ENCODE measurements around the gene FOSL1. TPM values are rescaled to one million over a fixed set of nuclear protein-coding genes. Genes with fewer than 3 reads are reported as not detected.

Gene FOSL1
- polyA plus RNA-seq, 12 donors, result 0.15 to 1.0 (median 0.24) TPM; not detected in 3

GRCh38 chr11:65863889-65864705 is 36.1 kb downstream of the FOSL1 start:
- DNase-seq, result no peak

DNA sequence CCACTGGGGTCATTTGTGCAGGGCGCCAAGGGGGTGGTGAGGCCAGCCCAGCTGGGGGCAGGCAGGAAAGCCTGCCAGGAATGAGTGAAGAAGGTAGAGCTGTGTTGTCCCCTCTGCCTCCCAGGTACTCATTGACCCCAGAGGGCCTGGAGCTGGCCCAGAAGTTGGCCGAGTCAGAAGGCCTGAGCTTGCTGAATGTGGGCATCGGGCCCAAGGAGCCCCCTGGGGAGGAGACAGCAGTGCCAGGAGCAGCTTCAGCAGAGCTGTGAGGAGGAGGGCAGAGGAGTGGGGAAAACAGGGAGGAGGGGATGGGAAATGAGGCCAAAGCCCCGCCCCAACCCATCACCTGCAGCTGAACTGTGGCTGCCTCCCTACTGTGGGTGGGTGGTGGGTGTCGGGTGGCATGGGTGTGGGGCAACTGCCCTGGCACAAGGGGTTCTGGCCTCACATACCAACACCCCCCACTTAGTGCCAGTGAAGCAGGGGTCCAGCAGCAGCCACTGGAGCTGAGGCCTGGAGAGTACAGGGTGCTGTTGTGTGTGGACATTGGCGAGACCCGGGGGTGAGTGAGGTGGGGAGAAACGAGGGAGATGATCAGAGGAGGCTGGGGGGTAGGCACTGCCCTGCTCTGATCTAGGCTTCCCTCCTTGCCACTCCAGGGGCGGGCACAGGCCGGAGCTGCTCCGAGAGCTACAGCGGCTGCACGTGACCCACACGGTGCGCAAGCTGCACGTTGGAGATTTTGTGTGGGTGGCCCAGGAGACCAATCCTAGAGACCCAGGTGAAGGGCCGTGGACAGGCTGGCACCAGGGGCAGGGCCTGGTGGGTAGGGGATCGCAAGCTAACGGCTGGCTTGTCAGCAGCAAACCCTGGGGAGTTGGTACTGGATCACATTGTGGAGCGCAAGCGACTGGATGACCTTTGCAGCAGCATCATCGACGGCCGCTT is 37.0 kb downstream of the FOSL1 start:
- DNase-seq, result no peak

DNA sequence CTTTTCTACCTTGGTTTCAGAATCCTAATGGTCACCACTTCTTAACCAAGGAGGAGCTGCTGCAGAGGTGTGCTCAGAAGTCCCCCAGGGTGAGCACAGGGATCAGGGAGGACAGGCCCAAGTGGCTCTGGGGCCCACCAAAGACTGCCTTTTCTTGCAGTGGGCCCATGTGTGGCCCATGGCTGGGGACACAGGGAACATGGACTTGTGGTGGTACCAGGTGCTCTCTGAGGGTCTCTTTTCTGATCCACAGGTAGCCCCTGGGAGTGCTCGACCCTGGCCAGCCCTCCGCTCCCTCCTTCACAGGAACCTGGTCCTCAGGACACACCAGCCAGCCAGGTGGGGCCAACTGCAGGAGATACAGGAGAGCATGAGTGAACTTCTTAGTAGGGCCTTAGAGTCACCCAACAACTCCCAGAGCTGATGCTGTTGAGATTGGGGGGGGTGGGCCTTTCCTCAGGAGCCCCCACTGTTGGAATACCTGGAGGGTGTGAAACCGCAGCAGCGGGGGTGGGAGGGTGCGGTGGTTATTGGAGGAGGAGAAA is 37.9 kb downstream of the FOSL1 start:
- DNase-seq, result no peak

- no peak for DNase-seq
Measured at GRCh38 chr11:65861533-65862183, 38.5 kb downstream of the FOSL1 start.

GRCh38 chr11:65861165-65861505 is 39.1 kb downstream of the FOSL1 start:
- no peak for DNase-seq

- DNase-seq, result peak; percentile 94
Measured at GRCh38 chr11:65860278-65861164, 39.7 kb downstream of the FOSL1 start, which contains the start of gene MUS81. TSS of gene MUS81 (plus strand) at chr11:65860433. CDS start at chr11:65860754, 321 bp downstream.

DNA sequence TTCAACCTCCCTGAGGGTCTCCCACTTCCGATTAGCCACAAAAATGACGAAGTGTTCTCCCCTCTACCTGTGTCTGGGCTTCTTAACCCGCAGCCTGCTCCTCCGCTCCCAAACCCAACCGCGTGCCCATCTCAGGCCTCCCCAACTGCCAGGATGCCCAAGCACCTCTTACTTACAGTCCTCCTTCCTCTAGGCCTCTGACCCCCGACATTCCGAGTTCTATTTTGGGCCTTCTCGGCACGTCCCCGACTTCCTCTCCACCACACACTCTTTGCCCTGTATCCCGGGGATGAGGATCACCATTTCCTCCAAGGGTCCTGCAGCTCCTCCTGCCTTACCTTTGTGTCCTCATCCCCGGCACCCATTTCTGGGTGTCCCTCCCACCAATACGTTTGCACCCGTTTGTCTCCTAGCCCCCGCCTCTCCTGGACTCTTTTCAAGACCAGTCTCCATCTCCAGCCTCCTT is 40.3 kb downstream of the FOSL1 start:
- DNase-seq, result no peak

GRCh38 chr11:65859095-65859811 is 40.9 kb downstream of the FOSL1 start:
- DNase-seq, result peak; percentile 95

GRCh38 chr11:65858681-65859087 is 41.5 kb downstream of the FOSL1 start:
- no peak for DNase-seq

DNA sequence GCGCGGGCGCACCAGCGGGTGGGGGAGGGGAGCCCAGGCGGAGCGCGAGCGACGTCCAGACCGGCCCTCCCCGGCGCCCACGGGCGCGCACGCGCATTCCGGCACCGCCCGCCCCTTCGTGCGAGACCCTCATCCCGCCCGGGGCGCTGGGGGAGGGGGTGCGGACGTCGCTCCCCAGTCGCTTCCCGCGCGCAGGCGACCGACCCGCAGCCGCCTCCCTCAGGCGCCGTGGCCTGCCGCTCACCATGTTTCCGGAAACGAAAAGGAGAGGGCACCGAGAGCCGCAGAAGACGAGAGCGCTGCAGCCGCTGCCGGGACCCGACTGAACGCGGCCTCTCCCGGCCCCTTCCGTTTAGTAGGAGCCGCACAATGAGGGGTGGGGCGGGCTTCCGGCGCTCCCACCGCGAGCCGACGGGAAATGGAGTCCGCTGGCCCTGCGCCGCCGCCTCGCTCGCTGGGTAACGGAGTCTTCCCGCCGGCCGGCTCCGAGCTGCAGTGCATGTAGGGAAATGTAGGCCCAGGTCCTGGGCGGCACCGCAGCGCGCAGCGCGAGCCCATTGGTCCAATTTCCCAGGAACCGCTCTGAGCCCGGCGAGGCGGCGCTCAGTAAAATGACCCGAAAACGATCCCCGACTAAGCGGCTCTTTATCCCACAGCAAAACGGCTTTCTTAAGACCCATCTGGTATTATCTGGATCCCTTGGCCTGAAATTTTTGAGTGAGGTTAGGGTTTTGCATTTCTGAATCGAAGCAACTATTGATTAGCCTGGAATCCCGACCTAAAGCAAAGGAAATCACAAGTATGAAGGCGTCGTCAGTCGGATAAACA is 42.1 kb downstream of the FOSL1 start, which contains the start of gene CFL1:
CFL1 (minus strand) TSS at position 328 of the 828 bp plus-strand sequence; CDS start at position 247, 81 bp downstream.
- DNase-seq, result peak; percentile 98

GRCh38 chr11:65857500-65857852 is 42.7 kb downstream of the FOSL1 start:
- DNase-seq, result no peak

- DNase-seq, result peak; percentile 79
Measured at GRCh38 chr11:65856689-65857499, 43.3 kb downstream of the FOSL1 start.

DNA sequence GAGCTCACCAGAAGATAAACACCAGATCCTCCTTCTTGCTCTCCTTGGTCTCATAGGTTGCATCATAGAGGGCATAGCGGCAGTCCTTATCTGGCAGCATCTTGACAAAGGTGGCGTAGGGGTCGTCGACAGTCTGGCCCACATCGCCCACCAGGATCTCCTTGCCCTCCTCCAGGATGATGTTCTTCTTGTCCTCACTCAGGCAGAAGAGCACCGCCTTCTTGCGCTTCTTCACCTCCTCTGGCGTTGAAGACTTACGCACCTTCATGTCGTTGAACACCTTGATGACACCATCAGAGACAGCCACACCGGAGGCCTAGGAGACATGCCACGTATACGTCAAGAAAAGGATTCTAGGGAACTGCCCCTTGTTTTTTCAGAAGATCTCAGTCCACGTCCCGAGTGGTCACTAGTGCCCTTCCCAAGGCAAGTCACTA is 44.2 kb downstream of the FOSL1 start:
- no peak for DNase-seq

DNA sequence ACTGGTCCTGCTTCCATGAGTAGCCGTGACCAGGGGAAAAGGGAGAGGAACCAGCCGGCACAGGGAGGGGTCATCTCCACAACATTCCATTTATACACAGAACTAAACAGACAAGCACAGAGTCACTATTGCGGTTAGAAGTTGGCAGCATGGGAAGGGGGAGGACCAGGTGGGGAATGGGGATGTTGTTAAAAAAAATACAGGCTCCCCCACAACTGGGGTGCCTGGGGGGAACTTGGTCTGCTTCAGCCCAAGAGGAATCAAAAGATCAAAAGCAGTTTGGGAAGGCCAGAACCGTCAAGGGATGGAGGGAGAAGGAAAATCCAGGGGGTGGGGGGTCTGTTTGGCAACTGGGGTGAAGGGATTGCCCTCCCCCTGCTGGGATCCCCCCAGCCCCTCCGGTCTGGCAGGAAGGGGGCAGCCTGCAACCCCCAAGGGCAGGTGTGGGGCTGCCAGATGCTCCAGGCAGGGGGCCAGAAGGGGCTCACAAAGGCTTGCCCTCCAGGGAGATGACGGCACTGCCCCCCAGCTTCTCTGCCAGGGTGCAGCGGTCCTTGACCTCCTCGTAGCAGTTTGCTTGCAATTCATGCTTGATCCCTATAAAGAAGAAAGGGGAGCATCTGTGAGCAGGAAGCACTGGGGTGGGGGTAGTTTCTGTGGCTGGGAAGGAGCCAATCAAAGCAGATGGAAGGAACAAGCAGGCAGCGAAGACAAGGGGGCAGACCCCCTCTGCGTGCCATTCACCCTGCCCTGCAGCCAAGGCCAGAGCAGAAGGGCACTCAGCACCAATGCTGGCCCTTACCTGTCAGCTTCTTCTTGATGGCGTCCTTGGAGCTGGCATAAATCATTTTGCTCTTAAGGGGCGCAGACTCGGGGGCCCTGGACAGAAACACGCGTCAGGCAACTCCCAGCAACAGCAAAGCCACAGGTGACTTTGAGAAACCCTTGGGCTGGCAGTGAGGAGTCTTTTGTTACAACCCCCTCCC is 45.0 kb downstream of the FOSL1 start:
- DNase-seq, result no peak

GRCh38 chr11:65854161-65854592 is 46.0 kb downstream of the FOSL1 start:
- no peak for DNase-seq

DNA sequence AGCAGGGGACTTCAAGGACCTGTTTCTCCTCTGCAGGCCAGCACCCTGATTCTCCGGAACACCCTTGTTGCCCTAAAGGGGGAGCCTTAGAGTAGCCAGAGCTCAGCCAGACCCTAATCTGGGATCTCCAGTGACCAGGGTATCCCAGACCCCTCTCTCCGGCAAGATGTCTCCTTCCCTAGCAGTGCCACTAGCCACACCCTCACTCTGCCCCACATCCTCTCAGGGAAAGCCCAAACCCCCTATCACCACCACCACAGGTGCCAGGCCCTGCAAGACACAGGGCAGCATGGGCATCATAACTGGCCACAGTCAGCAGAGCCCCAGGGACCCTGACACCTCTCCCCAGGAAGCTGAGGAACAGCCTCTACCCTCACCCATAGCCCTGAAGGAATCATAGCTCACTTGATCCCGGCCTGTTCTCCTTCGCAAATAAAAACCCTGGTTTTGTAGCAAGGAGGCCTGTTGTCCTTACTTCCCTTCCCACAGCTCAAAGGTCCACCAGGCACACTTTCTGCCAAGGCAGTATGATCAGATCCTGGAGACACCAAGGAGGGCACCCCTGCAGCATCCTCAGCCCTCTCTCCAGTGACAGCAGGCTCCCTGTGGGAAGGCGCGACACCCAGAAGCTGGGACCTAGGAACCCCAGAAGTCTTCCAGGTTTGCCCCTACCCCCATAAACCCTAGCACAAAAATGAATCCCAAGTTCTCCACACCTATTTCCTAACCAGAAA is 46.8 kb downstream of the FOSL1 start:
- DNase-seq, result no peak

All from muscle of arm (tissue), 12 donors.